GM21786 (cell line): ENCODE results near the gene BAIAP2.

Experiments
- ATAC-seq: cut with Tn5 transposase; IDR thresholded peaks from one replicate; pipeline ENCODE4 v1.9.1; 2021; ENCODE audit not compliant: unreplicated experiment

BAIAP2 gene

DNA sequence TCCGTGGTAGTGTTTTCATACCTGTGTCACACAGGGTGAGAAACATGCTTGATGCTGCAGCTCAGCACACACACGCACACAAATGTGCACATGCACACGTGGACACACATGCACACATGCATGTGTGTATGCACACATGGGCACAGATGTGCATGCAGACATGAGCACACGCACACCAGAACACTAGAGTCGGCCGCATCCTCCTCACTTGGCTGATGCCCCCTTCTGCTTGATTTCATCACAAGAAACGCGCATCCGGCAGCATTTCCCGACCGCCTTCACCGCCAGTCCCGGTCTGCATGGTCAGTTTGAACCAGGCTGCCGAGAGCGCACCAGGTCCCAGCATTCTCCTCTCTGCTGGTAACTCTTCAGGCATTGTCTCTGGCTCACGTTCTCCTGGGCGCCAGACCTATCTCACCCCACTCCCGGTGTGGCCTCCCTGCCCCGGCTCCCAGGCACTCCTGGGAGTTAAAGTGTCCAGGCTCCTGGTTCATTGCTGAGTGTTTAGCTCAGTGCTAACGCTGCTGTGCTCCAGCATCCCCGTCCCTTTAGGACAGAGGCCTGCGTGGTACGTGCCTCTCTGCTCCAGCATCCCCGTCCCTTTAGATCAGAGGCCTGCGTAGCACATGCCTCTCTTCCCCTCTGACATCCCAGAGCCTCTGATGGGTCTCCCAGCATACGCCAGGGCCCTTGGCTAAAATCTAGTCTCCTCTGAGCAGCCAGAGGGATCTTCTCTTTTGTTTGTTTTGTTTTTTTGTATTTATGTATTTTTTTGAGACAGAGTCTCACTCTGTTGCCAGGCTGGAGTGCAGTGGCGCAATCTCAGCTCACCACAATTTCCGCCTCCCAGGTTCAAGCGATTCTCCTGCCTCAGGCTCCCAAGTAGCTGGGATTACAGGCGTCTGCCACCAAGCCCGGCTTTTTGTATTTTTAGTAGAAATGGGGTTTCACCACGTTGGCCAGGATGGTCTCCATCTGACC lies 16.0 kb downstream of the BAIAP2 start:
- no peak for ATAC-seq

DNA sequence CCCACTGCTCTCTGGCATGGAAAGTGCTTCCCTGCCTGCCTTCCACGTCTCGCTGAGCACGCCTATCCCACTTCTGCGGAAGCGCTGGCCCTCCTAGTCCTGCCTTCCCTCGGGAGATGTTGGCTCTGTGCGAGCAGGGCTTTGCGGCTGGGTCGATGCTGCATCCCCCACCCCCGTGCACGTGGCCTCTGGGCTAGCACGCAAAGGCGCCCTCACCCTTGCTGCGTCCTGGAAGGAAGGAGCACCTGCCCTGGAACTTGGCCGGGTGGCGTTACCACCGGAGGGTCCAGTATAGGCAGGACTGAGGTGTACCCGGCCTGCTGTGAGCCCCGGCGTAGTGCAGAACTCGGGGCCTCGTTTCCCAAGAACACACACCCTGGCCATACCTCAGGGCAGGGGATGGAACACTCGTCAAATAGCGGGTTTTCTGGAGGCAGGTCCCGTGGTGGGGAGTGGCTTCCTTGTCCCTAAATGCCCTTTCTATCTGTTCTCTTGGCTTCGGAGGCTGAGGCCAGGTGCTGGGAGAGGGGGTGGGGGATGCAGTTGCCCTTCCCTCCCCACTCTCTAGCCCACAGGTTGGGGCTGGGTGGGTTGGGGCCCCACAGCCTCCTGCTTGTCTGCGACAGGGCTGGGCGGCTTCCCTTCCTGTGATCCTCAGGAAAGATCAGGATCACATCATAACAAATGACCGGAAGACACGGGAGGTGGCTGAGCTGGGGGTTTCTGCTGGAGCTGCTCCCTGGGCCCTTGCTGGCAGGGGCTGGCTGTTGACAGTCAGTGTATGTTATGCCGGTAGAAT lies 17.4 kb downstream of the BAIAP2 start:
- ATAC-seq = no peak

DNA sequence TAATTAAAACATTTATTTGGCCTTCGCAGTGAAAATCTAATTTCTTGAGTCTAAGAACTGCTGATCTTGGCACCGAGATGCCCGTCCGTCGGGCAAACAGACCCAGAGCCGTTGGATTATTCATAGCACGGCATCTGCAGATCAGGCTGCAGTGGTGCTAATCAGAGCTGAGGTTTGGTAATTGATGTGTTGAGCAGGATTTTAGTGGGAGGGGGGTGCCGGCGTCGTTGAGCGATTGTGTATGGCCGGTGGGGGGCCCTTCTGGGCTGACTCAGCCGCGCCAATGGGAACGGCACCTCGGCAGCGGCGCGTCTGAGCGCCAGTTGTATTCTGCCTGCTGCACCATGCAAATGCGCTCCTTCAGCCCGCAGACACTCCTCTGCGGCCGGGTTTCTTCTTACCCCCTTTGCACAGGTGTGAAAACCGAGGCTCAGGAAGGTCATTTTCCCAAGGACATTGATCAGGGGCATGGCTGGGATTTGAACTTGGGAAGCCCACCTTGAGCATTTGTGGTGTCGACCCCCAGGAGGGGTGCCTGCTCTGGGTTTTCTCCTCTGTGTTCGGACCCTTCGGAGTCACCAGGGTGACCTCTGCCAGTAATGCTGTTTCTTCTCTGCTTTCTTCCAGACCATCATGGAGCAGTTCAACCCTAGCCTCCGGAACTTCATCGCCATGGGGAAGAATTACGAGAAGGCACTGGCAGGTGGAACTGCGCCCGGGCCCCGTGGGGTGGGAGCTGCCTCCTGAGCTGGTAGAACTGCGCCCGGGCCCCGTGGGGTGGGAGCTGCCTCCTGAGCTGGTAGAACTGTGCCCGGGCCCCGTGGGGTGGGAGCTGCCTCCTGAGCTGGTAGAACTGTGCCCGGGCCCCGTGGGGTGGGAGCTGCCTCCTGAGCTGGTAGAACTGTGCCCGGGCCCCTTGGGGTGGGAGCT lies 18.4 kb downstream of the BAIAP2 start:
- ATAC-seq = no peak

DNA sequence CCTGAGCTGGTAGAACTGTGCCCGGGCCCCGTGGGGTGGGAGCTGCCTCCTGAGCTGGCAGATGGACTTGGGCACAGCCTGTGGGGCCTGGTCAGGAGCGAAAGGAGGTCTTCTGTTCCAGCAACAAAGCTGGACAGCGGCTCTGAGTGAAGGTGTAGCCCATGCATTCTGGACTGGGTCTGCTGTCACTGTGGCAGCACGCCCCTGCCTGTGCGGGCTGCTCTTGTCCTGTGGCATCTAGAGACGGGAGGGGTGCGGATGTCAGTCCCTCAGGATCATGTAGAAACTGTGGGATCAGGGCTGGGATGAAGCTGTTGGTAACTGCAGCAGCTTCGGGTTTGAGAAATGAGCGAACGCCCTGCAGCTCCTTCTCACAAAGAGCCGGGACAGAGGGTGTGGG lies 19.4 kb downstream of the BAIAP2 start:
- ATAC-seq = no peak

DNA sequence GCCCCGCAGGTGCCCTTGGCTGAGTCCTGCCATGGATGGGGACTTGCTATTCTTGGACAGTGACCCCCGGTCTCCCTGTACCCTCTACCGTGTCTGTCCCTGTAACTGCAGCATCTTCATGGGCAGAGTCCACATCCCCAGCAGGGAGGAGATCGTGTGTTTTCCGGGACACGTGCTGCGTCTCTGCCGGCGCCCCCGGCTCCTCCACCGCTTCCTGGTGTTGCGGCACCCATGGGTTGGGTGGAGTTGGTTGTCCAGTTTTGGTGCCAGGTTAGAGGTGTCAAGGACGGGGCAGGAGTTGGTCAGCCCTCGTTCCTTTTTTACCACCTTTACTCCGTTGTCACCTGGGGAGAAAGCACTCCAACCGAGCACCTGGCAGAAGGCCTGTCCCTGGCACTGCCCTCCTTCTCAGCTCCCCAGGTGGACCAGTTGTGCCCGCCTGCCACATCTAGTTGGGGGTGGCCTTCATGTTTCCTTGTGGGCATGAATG lies 20.0 kb downstream of the BAIAP2 start:
- ATAC-seq = no peak

DNA sequence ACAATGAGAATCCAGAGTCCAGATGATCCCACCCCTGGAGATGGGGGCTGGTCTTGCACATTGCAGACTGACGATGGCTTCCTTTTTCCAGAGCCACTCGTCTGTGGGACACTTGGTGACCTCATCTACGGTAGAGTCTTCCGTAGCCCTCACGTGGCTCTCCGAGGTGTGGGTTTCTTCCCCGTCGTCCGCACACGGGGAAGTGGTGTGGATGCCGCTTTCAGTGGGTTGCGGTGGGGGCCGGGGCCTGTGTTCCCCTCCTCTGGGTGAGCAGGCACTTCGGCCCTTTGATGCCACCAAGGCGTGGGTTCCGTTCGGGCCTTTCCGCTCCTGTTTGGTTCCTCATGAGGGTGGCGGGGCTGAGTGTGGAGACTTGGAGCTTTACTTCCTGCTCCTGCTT lies 21.4 kb downstream of the BAIAP2 start:
- no peak for ATAC-seq

DNA sequence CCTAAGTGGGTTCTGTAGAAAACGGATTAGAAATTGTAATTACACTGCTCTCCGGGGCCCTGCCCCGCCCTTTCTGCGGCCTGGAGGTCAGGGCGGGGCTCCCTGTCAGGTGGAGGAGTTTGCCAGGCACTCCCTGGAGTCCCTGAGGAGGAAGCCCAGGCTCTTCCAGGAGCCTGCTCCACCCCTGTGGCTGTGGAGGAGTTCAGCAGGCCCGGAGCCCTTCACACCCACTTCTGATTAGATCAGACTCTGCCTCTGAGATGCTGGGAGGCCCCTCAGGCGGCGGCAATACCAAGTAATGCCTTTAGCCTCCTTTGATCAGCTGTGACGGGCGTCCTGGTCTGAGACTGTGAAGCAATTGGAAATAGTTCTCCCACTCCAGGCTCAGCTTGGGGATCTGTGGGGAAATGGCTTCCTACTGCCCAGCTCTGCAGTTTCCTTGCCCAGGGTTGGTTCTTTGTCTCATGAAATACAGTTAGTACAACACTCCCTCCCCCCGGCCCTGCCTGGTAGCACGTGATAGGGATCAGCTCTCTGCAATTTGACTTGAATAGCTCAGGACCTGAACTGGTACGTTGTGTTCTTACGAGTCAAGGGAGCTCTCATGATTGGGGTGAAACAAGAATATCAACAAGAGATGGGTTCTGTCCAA lies 22.3 kb downstream of the BAIAP2 start:
- ATAC-seq = no peak

DNA sequence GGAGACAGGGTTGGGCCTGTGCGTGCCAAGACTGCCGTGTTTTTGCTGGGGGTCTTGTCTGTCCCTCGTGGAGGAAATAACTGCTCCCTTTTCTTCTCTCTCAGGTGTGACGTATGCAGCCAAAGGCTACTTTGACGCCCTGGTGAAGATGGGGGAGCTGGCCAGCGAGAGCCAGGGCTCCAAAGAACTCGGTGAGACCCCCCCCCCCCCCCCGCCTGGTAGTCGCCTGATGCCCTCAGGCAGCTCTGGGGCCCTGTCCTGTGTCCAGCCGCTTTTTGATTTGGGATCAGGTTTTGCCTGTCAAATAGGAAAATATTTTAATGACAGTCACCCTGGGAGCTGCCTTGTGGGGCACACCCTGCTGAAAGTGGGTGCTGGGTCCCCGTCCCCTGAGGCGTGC lies 22.8 kb downstream of the BAIAP2 start:
- ATAC-seq = no peak

DNA sequence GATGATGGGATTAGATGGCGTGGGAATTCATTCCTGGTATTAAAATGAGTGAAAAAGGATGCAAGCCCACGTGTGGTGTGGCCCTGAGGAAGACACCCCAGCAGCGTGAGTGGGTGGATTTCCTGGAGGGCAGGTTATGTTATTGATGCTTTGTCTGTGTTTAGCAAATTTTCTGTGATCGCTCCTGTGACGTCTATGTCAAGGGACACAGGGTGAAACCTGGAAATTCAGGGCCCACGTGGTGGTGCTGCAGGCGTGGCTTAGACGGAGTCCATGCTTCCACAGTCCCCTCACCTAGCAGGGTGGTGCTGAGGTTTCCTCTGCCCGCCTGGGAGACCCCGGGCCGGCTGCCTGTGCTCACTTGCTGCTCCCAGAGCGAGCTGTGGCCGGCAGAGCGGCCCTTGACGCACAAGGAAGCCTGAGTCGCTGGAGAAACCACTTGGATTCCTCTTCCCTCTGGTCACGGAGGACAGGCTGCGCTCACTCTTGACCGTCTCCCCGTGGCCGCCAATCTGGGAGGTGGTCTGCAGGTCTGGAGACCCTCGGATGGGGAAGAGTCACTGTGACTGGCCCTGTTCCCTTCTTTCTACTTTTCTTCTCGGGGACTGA lies 23.4 kb downstream of the BAIAP2 start:
- ATAC-seq = no peak

DNA sequence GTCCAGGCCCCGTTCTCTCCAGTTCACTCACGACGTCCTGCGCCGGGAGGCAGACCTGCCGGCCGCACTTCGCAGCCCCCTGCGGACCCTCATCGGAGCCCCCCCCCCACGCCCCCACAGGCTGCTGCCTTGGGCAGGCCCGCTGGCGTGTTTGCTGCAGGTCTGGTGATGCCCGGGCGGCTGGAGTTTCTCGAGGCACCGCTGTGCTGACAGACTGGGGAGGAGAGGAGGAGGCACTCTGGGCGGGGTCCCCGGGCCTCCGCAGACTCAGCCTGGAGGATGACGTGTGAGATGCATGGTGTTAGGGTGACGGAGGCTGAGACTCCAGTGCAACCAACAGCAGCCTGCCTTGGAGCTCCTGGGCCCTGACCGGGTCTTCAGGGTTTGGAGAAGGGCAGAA lies 24.1 kb downstream of the BAIAP2 start:
- ATAC-seq = no peak

DNA sequence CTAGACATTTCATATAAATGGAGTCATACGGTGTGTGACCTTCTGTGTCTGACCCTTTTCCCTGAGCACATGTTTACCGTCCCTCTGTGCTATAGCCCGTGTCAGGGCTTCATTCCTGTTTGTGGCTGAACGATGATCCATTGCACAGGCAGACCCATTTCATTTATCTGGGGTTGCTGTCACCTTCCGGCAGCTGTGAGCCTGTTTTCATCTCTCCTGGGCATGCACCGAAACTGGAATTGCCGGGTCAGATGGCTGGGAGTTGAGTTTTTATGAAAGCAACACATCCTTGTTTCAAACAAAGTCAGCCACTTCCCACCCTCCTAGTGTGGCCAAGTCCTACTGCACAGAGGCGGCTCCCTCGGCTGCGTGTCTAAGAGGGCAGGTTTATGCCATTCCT lies 25.5 kb downstream of the BAIAP2 start:
- ATAC-seq = no peak

DNA sequence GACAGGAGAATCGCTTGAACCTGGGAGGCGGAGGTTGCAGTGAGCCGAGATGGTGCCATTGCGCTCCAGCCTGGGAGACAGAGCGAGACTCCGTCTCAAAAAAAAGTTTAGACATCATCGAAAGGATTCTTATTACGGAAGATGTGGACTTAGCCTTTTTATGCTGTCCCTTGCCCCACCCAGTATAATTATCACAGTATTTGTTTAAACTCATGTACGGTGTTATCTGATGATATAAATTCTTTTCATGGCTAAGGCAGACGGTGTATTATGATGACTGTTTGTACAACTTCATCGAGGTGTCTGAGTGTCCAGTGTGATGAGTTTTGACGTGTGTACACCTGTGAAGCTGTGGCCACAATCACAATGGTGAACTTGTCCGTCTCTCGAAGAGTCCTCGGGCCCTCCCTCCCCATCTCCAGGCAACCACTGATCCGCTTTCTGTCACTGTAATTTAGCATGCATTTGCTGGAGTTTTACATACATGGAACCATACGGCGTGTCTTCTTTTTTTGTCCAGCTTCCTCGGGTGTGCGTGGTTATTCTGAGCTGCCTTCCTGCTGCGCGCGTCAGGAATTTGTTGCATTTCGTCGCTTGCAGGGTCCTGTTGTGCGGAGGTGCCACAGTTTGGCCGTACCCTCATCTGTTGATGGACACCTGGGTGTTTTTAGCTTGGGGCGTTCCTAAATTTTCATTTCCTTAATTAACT lies 26.2 kb downstream of the BAIAP2 start:
- no peak for ATAC-seq

DNA sequence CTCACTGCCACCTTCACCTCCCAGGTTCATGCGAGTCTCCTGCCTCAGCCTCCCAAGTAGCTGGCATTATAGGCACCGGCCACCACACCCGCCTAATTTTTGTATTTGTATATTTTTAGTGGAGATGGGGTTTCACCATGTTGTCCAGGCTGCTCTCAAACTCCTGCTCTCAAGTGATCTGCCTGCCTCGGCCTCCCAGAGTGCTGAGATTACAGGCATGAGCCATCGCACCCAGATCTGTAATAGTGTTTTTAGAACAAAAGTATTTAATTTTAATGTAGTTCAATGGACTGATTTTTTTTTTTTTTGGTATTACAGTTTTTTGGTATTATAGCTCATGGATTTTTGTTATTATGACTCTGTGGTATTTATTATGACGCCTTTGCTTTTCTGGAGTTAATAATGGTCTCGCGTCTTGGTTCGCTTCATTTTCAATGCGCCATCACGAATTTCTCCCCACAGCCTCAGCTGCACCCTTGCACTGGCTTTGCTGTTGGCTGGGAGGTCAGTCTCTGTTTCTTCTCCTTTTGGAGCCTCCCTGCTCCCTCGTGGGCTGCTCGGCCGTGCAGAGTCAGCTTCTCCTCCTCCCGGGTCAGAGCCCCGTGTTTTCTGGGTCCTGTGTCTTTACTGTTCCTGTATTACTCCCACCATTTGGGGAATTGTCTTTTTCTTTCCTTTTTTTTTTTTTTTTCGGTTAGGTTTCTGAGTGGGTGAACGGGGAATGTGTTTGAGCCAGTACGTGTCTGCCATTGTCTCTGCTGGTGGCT lies 27.2 kb downstream of the BAIAP2 start:
- no peak for ATAC-seq

DNA sequence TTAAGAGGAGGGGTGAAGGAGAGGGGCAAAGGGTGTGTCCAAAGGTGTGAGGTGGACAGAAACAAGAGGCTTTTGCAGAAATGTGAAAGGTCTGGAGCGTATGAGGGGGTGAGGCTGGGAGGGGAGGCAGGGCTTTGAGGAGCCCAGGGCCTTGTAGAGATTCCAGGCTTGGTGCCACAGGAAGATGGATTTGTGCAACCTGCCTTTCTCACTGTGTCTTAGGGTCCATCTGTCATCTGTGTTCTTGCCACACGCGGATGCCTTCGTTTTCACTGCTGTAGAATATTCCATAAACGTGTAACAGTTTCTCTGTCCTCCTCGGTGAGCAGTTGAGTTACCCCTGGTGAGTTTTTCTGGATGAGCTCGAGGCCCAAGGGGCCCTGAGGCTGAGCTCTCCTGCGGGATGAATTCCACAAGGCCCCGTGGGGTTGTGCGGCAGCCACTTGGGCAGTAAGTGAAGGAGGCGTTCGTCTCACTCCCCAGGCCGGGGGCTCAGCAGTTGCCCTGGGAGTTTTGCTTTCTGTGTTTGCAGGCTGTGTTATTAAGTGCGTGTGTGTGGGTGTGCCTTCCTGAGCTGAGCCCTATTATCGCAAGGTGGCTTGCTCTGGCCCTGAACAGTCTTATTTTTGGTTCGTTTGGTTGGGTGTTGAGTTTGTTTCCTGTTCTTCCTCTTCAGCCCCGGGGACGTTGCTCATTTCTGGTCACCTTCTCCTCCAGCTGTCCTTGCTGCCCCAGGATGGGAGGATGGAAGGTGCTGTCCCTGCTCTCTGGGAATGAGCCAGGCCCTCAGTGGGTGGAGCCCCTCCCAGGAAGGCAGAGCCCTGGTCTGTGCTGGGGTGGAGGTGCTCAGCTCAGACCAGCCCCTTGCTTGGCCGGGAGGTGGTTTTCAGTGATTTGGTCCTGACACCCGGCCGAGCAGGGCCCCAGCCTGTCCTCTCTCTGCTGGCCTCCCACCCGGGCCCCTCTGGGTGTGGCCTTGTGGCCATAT lies 28.4 kb downstream of the BAIAP2 start:
- ATAC-seq = no peak

DNA sequence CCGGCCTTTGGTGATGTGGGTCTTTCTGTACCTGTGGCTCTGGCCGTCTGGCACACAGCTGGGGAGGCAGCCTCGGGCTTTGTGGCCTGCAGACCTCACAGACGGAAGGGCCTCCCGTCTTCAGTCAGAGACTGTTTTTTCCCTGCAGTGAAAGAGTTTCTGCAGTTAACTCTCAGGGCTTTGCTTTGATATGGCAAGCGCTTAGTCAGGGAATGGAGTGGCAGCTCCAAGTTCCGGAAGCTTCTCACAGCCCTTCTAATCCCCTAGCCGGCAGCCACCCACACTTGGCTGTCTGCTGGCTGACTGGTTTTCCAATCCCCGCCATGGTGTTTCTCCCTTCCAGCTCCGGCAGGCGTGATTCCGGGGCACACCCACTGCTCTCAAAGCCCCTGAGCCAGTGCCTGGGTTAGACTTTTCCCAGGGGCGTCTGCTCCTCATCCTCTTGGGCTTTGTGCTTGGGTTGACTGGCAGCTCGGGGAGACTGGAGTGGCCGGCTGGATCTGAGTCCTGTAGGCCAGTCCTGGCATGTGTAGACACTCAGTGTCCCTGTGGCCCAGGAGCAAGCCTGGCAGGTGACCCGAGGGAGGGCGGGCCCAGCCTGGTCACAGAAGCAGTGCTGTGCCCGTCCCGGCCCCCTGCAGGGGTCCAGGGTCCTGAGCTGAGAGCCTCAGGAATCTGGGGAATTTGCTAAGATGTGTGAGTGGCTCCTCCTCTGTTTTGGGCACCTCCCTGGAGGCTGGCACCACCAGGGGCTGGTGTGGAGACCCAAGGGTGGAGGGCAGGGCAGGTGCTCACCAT lies 29.9 kb downstream of the BAIAP2 start:
- ATAC-seq = no peak

DNA sequence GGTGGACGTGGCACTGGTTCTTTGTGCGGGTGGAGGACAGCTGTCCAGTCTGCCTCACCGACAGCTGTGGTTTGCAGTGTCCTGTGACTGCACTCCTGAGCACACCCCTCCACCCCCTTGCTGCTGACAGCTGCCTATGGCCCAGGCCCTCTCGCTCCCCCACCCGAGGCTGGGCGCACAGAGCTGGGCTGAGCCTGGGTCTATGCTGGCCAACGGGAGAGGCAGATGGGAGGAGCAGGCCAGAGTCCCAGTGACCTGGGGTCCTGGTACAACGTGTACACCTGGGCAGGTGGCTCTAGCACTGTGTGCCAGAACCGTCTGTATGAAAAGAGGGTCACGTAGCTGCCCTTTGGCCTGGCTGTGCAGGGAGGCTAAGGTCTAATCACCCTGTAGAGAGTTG lies 30.5 kb downstream of the BAIAP2 start:
- ATAC-seq = no peak

DNA sequence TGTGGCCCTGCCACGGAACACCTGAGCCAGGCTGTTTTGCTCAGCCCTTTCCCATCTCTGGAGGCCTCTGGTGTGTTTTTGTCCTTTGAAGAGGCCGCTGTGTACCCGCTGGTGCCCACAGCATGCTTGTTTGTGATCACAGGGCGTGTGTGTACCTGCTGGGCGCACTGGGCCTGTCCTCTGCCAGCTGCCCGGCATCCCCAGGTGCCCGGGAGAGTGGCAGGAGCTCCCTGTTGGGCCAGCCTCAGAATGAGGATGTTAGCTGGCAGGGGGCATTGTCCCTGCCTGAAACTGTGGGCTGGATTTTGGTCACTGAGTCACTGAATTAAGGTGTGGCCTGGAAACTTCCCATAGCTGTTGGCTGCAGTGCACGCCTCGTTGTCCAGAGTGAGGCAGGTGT lies 31.1 kb downstream of the BAIAP2 start:
- no peak for ATAC-seq
